Mammary epithelial cell (primary cell): ENCODE measurements around the gene ADCY7.

ENCODE experiments used
- CTCF ChIP-seq, 2 donors: IDR thresholded peaks in 1 of 2; conservative IDR thresholded peaks in 1 of 2; 2 replicates each; pipeline ENCODE4 v1.5.1; 2011 to 2012; ENCODE audit warnings: inconsistent platforms in 2 of 2, low read length in 2 of 2, mild to moderate bottlenecking in 2 of 2, control low read depth in 1 of 2, low read depth in 1 of 2; ENCODE audit not compliant: insufficient read depth in 1 of 2; ENCODE audit errors: extremely low read depth in 1 of 2
- EZH2 ChIP-seq: IDR thresholded peaks from 2 replicates; pipeline ENCODE4 v1.6.1; 2012; ENCODE audit warnings: low read length, inconsistent platforms, borderline replicate concordance

DNA sequence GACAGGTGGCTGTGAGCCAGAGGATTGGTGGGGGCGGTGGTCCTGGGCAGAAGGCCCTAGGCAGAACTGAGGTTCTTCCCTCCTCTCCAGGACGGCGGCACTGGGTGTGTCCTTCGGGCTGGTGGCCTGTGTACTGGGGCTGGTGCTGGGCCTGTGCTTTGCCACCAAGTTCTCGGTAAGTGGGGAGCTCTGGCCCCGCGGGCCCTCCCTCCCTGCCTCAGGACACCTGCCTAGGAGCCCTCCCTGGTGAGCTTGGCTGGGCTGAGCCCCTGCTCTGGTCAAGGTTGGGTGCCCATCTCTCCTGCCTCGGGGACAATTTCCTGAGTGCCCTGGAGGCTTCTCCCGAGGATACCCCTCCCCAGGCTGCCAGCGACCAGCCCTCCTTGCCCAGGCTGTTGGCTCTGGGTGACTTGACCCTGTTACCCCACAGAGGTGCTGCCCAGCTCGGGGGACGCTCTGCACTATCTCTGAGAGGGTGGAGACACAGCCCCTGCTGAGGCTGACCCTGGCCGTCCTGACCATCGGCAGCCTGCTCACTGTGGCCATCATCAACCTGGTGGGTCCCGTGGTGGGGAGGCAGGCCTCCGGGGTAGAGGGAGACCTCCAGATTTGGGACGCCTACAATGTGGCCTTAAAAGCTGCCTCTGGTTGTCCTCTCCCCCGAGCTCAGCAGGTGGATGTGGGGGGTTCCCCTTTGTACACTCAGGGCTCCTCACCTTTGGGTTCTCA is 42.0 kb downstream of the ADCY7 start:
- no peak for TF ChIP-seq CTCF (conservative IDR thresholded peaks at IDR 0.05 in 1 of 2, IDR thresholded peaks at IDR 0.05 in 1 of 2; ENCODE audit: extremely low read depth in 1 of 2, insufficient read depth in 1 of 2, low read depth in 1 of 2, low read length in 2 of 2)
- TF ChIP-seq EZH2, result no peak
